Subcutaneous abdominal adipose tissue (tissue), 5 donors: ENCODE measurements around the gene PANK1.

ENCODE experiments used
- H3K27ac ChIP-seq: one replicate; pipeline ENCODE4 v1.7.0; 2013; ENCODE audit warnings: low read depth, mild to moderate bottlenecking, inconsistent platforms, low read length, moderate library complexity
- H3K27me3 ChIP-seq, 5 donors: one replicate each; pipeline ENCODE4 v1.7.0; 2013; ENCODE audit warnings: low read length in 5 of 5, inconsistent platforms in 1 of 5; ENCODE audit not compliant: control insufficient read depth in 5 of 5, insufficient read depth in 4 of 5
- H3K36me3 ChIP-seq, 5 donors: one replicate each; pipeline ENCODE4 v1.7.0; 2013; ENCODE audit warnings: low read length in 5 of 5; ENCODE audit not compliant: control insufficient read depth in 5 of 5, insufficient read depth in 5 of 5
- H3K4me1 ChIP-seq, 5 donors: one replicate each; pipeline ENCODE4 v1.7.0; 2013; ENCODE audit warnings: low read length in 5 of 5, mild to moderate bottlenecking in 3 of 5, moderate library complexity in 1 of 5; ENCODE audit not compliant: control insufficient read depth in 5 of 5, insufficient read depth in 5 of 5
- H3K4me3 ChIP-seq, 5 donors: one replicate each; pipeline ENCODE4 v1.7.0; 2013; ENCODE audit warnings: low read length in 5 of 5, low read depth in 1 of 5
- H3K9ac ChIP-seq, 5 donors: one replicate each; pipeline ENCODE4 v1.7.0; 2013; ENCODE audit warnings: low read length in 5 of 5, mild to moderate bottlenecking in 4 of 5, moderate library complexity in 3 of 5
- H3K9me3 ChIP-seq, 5 donors: one replicate each; pipeline ENCODE4 v1.7.0; 2013; ENCODE audit warnings: low read length in 5 of 5; ENCODE audit not compliant: control insufficient read depth in 5 of 5
- donor health status: healthy.
- donor health status: healthy.
- donor health status: healthy.
- donor health status: healthy.
- donor health status: healthy.

The PANK1 gene

DNA sequence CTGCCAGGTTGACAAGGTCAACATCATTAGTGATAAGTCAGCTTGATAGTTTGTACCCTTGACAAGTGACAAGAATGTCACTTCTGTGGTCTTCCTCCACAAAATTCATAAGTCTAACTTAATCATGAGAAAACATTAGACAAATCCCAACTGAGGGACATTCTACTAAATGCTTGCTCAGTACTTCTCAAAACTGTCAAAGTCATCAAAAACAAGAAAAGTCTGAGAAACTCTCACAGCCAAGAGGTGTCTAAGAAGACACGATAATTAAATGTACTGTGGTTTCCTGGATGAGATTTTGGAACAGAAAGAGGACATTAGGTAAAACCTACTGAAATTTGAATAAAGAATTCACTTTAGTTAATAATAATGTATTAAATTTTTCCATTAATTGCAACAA is 79.9 kb downstream of the PANK1 start:
- no peak overlapping the region for H3K9ac ChIP-seq
- H3K9me3 ChIP-seq: no peaks in the 10 kb centered on the region
- H3K27ac ChIP-seq: no peak overlapping the region
- H3K27me3 ChIP-seq: no peaks in the 10 kb centered on the region
- H3K4me1 ChIP-seq: no peaks in the 10 kb centered on the region
- H3K36me3 ChIP-seq: no peaks in the 10 kb centered on the region
- no peak overlapping the region for H3K4me3 ChIP-seq

GRCh38 chr10:89563861-89564478 is 81.1 kb downstream of the PANK1 start:
- Histone ChIP-seq H3K4me1 (no peaks in the 10 kb centered on the region), H3K27me3 (no peaks in the 10 kb centered on the region), H3K4me3 (no peak overlapping the region), H3K9me3 (no peaks in the 10 kb centered on the region), H3K27ac (no peak overlapping the region), H3K9ac (no peak overlapping the region), H3K36me3 (no peaks in the 10 kb centered on the region)

- H3K36me3 ChIP-seq: no peaks in the 10 kb centered on the region
- H3K27me3 ChIP-seq: no peaks in the 10 kb centered on the region
- H3K27ac ChIP-seq: no peak overlapping the region
- no peak overlapping the region for H3K9ac ChIP-seq
- no peaks in the 10 kb centered on the region for H3K9me3 ChIP-seq
- no peak overlapping the region for H3K4me3 ChIP-seq
- no peaks in the 10 kb centered on the region for H3K4me1 ChIP-seq
Measured at GRCh38 chr10:89563311-89563710, 81.7 kb downstream of the PANK1 start.

DNA sequence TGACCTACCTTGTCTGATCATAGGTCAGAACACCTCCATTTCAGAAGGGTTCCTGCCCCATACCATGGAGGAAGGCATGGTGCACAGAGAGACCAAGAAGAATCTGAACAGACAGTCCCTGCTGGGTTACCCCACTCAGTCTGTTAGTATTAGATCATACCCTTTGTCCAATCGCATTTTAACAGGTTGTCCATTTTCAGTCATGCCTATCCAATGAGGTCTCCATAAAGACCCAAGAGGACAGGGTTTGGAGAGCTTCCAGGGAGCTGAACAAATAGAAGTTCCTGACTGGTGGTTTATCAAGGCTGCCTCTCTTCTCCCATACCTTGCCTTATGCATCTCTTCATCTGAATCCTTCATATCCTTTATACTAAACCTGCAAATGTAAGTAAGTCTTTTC is 88.4 kb downstream of the PANK1 start:
- Histone ChIP-seq H3K4me3 (no peak overlapping the region), H3K9ac (no peak overlapping the region), H3K9me3 (no peaks in the 10 kb centered on the region), H3K27me3 (peaks cover 0 to 2% (median 0%) of the 10 kb centered on the region in 5 donors), H3K4me1 (no peaks in the 10 kb centered on the region), H3K27ac (no peak overlapping the region), H3K36me3 (no peaks in the 10 kb centered on the region)

- H3K9me3 ChIP-seq: no peaks in the 10 kb centered on the region
- no peak overlapping the region for H3K4me3 ChIP-seq
- H3K27me3 ChIP-seq: peaks cover 0 to 2% (median 0%) of the 10 kb centered on the region in 5 donors
- no peaks in the 10 kb centered on the region for H3K4me1 ChIP-seq
- no peak overlapping the region for H3K27ac ChIP-seq
- H3K36me3 ChIP-seq: no peaks in the 10 kb centered on the region
- no peak overlapping the region for H3K9ac ChIP-seq
Measured at GRCh38 chr10:89555688-89556445, 89.2 kb downstream of the PANK1 start.

DNA sequence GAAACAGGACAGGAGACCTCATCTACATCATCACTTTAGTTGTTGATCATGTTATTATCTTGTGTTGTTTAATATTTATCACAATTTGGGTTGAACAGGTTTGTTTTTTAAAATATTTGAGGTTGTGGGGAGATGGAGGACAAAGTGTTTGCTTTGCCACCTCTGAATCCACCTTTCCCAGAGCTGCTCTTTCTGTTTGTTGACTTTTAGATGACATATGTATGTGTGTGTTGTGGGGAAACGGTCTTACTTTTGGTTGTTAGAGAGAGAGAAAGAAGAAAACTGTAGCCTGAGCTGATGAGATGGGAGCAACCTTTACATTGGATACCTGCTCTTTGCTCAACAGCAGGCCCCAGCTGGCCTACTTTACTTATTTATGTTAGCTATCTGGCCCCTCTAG is 90.6 kb downstream of the PANK1 start:
- H3K36me3 ChIP-seq: no peaks in the 10 kb centered on the region
- no peak overlapping the region for H3K27ac ChIP-seq
- H3K9ac ChIP-seq: no peak overlapping the region
- H3K9me3 ChIP-seq: no peaks in the 10 kb centered on the region
- H3K4me1 ChIP-seq: no peaks in the 10 kb centered on the region
- no peak overlapping the region for H3K4me3 ChIP-seq
- H3K27me3 ChIP-seq: peaks cover 0 to 2% (median 0%) of the 10 kb centered on the region in 5 donors

- Histone ChIP-seq H3K4me3 (no peak overlapping the region), H3K27me3 (peaks cover 0 to 2% (median 0%) of the 10 kb centered on the region in 5 donors), H3K36me3 (no peaks in the 10 kb centered on the region), H3K27ac (no peak overlapping the region), H3K9ac (no peak overlapping the region), H3K9me3 (no peaks in the 10 kb centered on the region), H3K4me1 (no peaks in the 10 kb centered on the region)
Measured at GRCh38 chr10:89553064-89553734, 91.8 kb downstream of the PANK1 start.

DNA sequence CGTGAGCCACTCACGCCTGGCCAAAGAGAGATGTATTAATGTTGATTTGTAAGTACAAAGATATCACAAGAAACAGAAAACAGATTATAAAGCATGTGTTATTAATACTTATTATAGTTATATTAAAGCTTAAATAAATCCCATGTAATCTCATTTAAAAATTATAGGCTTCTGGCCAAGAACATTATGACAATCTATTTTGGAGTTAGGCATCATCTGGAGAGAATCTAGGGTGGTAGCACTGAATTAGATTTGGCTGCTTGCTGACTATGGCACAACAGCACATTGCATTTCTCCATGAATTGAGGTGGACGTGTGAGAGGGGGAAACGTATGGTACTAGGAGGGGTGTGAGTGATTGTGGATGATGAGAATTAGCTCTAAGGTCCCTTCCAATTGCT is 92.8 kb downstream of the PANK1 start:
- Histone ChIP-seq H3K27me3 (peaks cover 0 to 2% (median 0%) of the 10 kb centered on the region in 5 donors), H3K36me3 (no peaks in the 10 kb centered on the region), H3K9me3 (no peaks in the 10 kb centered on the region), H3K4me1 (no peaks in the 10 kb centered on the region), H3K4me3 (no peak overlapping the region), H3K27ac (no peak overlapping the region), H3K9ac (no peak overlapping the region)

GRCh38 chr10:89550509-89550908 is 94.5 kb downstream of the PANK1 start:
- no peak overlapping the region for H3K4me3 ChIP-seq
- H3K36me3 ChIP-seq: no peaks in the 10 kb centered on the region
- peaks cover 0 to 2% (median 0%) of the 10 kb centered on the region in 5 donors for H3K27me3 ChIP-seq
- peaks cover 0 to 3% (median 0%) of the 10 kb centered on the region in 5 donors for H3K9me3 ChIP-seq
- no peaks in the 10 kb centered on the region for H3K4me1 ChIP-seq
- H3K9ac ChIP-seq: no peak overlapping the region
- H3K27ac ChIP-seq: no peak overlapping the region

- no peaks in the 10 kb centered on the region for H3K4me1 ChIP-seq
- H3K4me3 ChIP-seq: no peak overlapping the region
- peaks cover 0 to 2% (median 0%) of the 10 kb centered on the region in 5 donors for H3K27me3 ChIP-seq
- peaks cover 0 to 4% (median 0%) of the 10 kb centered on the region in 5 donors for H3K9me3 ChIP-seq
- H3K9ac ChIP-seq: no peak overlapping the region
- H3K27ac ChIP-seq: no peak overlapping the region
- no peaks in the 10 kb centered on the region for H3K36me3 ChIP-seq
Measured at GRCh38 chr10:89549510-89549909, 95.5 kb downstream of the PANK1 start.
